ENCODE results near the gene ANXA1. TPM values are rescaled to one million over a fixed set of nuclear protein-coding genes. Genes with fewer than 3 reads are reported as not detected.

Gene ANXA1
- total RNA-seq, 1 donor from 2014 or later, result 1.1 TPM

- no peak for TF ChIP-seq CTCF (IDR thresholded peaks at IDR 0.05; ENCODE audit: unreplicated experiment)
- peaks cover 2% of the 10 kb centered on the region for H3K4me1 Mint-ChIP-seq (ENCODE audit: low read depth)
- peaks cover 28% of the 10 kb centered on the region for H3K27me3 Mint-ChIP-seq
- no peaks in the 10 kb centered on the region for H3K36me3 Mint-ChIP-seq (ENCODE audit: insufficient read depth)
- H3K4me3 Mint-ChIP-seq (ENCODE audit: low read depth), result no peak overlapping the region
- H3K9me3 Mint-ChIP-seq (ENCODE audit: low read depth), result no peaks in the 10 kb centered on the region
- DNase-seq (ENCODE audit: low spot score, unreplicated experiment), result no peak
- H3K27ac Mint-ChIP-seq, result no peak overlapping the region
Observed at GRCh38 chr9:73199886-73200285, 48.2 kb downstream of the ANXA1 start.

GRCh38 chr9:73200694-73201452, 49.2 kb downstream of the ANXA1 start:
- no peak overlapping the region for H3K4me3 Mint-ChIP-seq (ENCODE audit: low read depth)
- H3K4me1 Mint-ChIP-seq (ENCODE audit: low read depth), result peaks cover 2% of the 10 kb centered on the region
- H3K9me3 Mint-ChIP-seq (ENCODE audit: low read depth), result no peaks in the 10 kb centered on the region
- TF ChIP-seq CTCF (IDR thresholded peaks at IDR 0.05; ENCODE audit: unreplicated experiment), result peak; percentile 67
- H3K27me3 Mint-ChIP-seq, result peaks cover 22% of the 10 kb centered on the region
- H3K27ac Mint-ChIP-seq, result no peak overlapping the region
- no peak for DNase-seq (ENCODE audit: low spot score, unreplicated experiment)
- H3K36me3 Mint-ChIP-seq (ENCODE audit: insufficient read depth), result no peaks in the 10 kb centered on the region

GRCh38 chr9:73202980-73203379, 51.3 kb downstream of the ANXA1 start:
- DNase-seq (ENCODE audit: low spot score, unreplicated experiment), result no peak
- peaks cover 18% of the 10 kb centered on the region for H3K27me3 Mint-ChIP-seq
- no peak for TF ChIP-seq CTCF (IDR thresholded peaks at IDR 0.05; ENCODE audit: unreplicated experiment)
- no peak overlapping the region for H3K27ac Mint-ChIP-seq
- H3K36me3 Mint-ChIP-seq (ENCODE audit: insufficient read depth), result no peaks in the 10 kb centered on the region
- peaks cover 2% of the 10 kb centered on the region for H3K4me1 Mint-ChIP-seq (ENCODE audit: low read depth)
- no peaks in the 10 kb centered on the region for H3K9me3 Mint-ChIP-seq (ENCODE audit: low read depth)
- no peak overlapping the region for H3K4me3 Mint-ChIP-seq (ENCODE audit: low read depth)

DNA sequence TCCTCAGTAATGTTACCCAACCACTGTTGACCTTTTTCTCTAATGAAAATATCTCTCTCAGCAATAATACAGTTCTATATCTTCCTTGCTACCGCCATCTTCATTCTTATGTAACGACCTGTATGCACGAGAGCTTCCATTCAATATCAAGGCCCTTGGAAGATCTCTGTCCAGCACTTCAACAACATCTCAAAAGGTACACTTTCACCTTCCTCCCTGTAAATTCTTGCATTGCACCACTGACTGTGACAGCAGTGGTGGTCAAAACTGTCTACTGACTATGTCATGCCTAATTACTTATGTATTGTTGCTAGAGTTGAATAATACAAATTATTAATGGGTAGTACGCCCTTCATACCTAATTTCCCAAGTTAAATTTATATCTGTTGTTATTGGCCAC, 53.3 kb downstream of the ANXA1 start:
- Mint-ChIP-seq H3K36me3 (ENCODE audit: insufficient read depth) (no peaks in the 10 kb centered on the region), H3K4me3 (ENCODE audit: low read depth) (no peak overlapping the region), H3K27me3 (peaks cover 4% of the 10 kb centered on the region), H3K4me1 (ENCODE audit: low read depth) (peaks cover 2% of the 10 kb centered on the region), H3K27ac (no peak overlapping the region), H3K9me3 (ENCODE audit: low read depth) (no peaks in the 10 kb centered on the region)
- DNase-seq (ENCODE audit: low spot score, unreplicated experiment), result no peak
- no peak for TF ChIP-seq CTCF (IDR thresholded peaks at IDR 0.05; ENCODE audit: unreplicated experiment)

DNA sequence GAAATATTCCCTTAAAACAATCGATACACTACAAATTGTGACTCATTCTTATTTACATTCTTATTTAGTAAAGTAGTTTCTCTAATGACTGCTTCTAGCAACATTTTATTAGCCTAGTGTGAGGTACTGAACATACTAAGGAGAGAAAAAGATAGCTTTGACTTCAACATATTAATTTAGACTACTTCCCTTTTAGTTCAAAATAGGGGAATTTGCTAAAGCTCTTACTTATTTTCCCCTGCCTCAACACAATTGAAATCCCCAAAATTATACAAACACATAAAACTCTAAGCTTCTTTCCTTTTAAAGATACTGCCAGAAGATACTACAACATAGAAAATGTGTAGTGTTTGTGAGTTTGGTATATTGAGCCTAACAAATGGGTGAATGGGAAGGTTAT, 55.2 kb downstream of the ANXA1 start:
- no peak overlapping the region for H3K4me3 Mint-ChIP-seq (ENCODE audit: low read depth)
- H3K4me1 Mint-ChIP-seq (ENCODE audit: low read depth), result no peaks in the 10 kb centered on the region
- TF ChIP-seq CTCF (IDR thresholded peaks at IDR 0.05; ENCODE audit: unreplicated experiment), result no peak
- H3K27ac Mint-ChIP-seq, result no peak overlapping the region
- H3K9me3 Mint-ChIP-seq (ENCODE audit: low read depth), result no peaks in the 10 kb centered on the region
- no peaks in the 10 kb centered on the region for H3K36me3 Mint-ChIP-seq (ENCODE audit: insufficient read depth)
- DNase-seq (ENCODE audit: low spot score, unreplicated experiment), result no peak
- peaks cover 2% of the 10 kb centered on the region for H3K27me3 Mint-ChIP-seq
